Measurements from ENCODE around the gene GRAP2. TPM values are rescaled to one million over a fixed set of nuclear protein-coding genes. Genes with fewer than 3 reads are reported as not detected.

Gene GRAP2
- total and polyA plus RNA-seq, 2 of the 4 experiments (the other 2 are of a cell fraction) = not detected

DNA sequence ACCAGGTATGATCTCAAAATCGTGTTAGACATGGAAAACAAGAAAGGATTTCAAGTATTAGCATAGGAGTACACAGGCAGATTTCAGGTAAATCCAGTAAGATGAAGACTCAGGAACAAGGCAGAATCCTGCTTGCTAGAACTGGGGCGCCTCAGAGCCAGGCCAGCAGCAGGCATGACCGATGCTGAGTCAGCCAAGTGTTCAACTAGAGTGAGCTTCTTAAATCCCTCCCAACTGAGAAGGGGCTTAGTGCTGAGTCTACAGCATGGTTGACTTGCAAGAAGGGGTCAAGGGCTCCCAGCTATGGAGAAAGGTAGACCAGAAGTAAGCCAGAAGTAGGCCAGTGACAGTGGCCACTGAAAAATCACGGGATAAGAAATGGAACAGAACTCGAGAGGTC is 12.4 kb downstream of the GRAP2 start:
- H2BK5ac ChIP-seq (ENCODE audit: low read depth, low read length, poor library complexity, severe bottlenecking) = no peak overlapping the region
- POLR2A ChIA-PET (ENCODE audit: unreplicated experiment) = no interaction called here
- no peak overlapping the region for H2BK120ac ChIP-seq (ENCODE audit: low read depth, low read length)
- H2AK5ac ChIP-seq (ENCODE audit: low read depth, low read length) = no peak overlapping the region
- no peaks in the 10 kb centered on the region for H3K9me1 ChIP-seq (ENCODE audit: insufficient read depth, low read length)
- H4K20me1 ChIP-seq (ENCODE audit: insufficient read depth, low read length) = no peaks in the 10 kb centered on the region
- no peak overlapping the region for H3K23ac ChIP-seq (ENCODE audit: low read depth, low read length)
- H4K8ac ChIP-seq (ENCODE audit: low read depth in 2 of 2, low read length in 2 of 2) = no peak overlapping the region
- no peak overlapping the region for H3K9ac ChIP-seq (ENCODE audit: low read depth, low read length)
- H3K27me3 ChIP-seq (ENCODE audit: control insufficient read depth, insufficient read depth, low read length) = peaks cover 44% of the 10 kb centered on the region
- H2AK9ac ChIP-seq (replicated peaks; ENCODE audit: low read depth, low read length, poor library complexity) = no peak overlapping the region
- no peak for ATAC-seq (ENCODE audit: low read depth)
- no peak overlapping the region for H3K4ac ChIP-seq (ENCODE audit: low read depth, low read length)
- H2BK15ac ChIP-seq (ENCODE audit: low read depth, low read length) = no peak overlapping the region
- no peak overlapping the region for H3K56ac ChIP-seq (ENCODE audit: extremely low read depth, insufficient read depth, low read length)
- H3K14ac ChIP-seq (replicated peaks; ENCODE audit: low read depth, low read length) = no peak overlapping the region
- CTCF ChIA-PET = no interaction called here
- no peaks in the 10 kb centered on the region for H3K9me3 ChIP-seq (ENCODE audit: control insufficient read depth, insufficient read depth, low read length)
- no peak overlapping the region for H3K4me2 ChIP-seq (ENCODE audit: low read depth, low read length)
- no peak for DNase-seq
- no peak for TF ChIP-seq POLR2A (IDR thresholded peaks at IDR 0.05; ENCODE audit: low read depth, low read length)
- no peak for TF ChIP-seq CEBPB (IDR thresholded peaks at IDR 0.05; ENCODE audit: low read depth, low read length)
- no peak for TF ChIP-seq MAZ (IDR thresholded peaks at IDR 0.05; ENCODE audit: borderline replicate concordance, low read depth, low read length)
- no peak for TF ChIP-seq RAD21 (IDR thresholded peaks at IDR 0.05; ENCODE audit: low read length)
- TF ChIP-seq, protein P1, sequence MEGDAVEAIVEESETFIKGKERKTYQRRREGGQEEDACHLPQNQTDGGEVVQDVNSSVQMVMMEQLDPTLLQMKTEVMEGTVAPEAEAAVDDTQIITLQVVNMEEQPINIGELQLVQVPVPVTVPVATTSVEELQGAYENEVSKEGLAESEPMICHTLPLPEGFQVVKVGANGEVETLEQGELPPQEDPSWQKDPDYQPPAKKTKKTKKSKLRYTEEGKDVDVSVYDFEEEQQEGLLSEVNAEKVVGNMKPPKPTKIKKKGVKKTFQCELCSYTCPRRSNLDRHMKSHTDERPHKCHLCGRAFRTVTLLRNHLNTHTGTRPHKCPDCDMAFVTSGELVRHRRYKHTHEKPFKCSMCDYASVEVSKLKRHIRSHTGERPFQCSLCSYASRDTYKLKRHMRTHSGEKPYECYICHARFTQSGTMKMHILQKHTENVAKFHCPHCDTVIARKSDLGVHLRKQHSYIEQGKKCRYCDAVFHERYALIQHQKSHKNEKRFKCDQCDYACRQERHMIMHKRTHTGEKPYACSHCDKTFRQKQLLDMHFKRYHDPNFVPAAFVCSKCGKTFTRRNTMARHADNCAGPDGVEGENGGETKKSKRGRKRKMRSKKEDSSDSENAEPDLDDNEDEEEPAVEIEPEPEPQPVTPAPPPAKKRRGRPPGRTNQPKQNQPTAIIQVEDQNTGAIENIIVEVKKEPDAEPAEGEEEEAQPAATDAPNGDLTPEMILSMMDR (conservative IDR thresholded peaks at IDR 0.05; ENCODE audit: low read depth, low read length) = no peak
- no peak for TF ChIP-seq BHLHE40 (IDR thresholded peaks at IDR 0.05; ENCODE audit: low read depth, low read length)
- no peak for TF ChIP-seq RFX5 (IDR thresholded peaks at IDR 0.05; ENCODE audit: low read depth, low read length)
- no peak for TF ChIP-seq SMC3 (IDR thresholded peaks at IDR 0.05; ENCODE audit: low read depth, low read length)
- no peak for TF ChIP-seq MXI1 (IDR thresholded peaks at IDR 0.05; ENCODE audit: borderline replicate concordance, low read depth, low read length)
- TF ChIP-seq RCOR1 (IDR thresholded peaks at IDR 0.05; ENCODE audit: insufficient replicate concordance, low read length) = no peak
- TF ChIP-seq, protein P2, sequence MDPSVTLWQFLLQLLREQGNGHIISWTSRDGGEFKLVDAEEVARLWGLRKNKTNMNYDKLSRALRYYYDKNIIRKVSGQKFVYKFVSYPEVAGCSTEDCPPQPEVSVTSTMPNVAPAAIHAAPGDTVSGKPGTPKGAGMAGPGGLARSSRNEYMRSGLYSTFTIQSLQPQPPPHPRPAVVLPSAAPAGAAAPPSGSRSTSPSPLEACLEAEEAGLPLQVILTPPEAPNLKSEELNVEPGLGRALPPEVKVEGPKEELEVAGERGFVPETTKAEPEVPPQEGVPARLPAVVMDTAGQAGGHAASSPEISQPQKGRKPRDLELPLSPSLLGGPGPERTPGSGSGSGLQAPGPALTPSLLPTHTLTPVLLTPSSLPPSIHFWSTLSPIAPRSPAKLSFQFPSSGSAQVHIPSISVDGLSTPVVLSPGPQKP (IDR thresholded peaks at IDR 0.05; ENCODE audit: borderline replicate concordance, low read depth, low read length) = no peak
- TF ChIP-seq FOS (IDR thresholded peaks at IDR 0.05; ENCODE audit: low read depth, low read length) = no peak
- TF ChIP-seq, protein P3, sequence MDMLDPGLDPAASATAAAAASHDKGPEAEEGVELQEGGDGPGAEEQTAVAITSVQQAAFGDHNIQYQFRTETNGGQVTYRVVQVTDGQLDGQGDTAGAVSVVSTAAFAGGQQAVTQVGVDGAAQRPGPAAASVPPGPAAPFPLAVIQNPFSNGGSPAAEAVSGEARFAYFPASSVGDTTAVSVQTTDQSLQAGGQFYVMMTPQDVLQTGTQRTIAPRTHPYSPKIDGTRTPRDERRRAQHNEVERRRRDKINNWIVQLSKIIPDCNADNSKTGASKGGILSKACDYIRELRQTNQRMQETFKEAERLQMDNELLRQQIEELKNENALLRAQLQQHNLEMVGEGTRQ (IDR thresholded peaks at IDR 0.05; ENCODE audit: low read depth, low read length) = no peak
- no peak overlapping the region for H3K18ac ChIP-seq (ENCODE audit: low read depth, low read length)
- no TSS peak for BruUV-seq (replicated peaks)
- no peaks in the 10 kb centered on the region for H3K36me3 ChIP-seq (ENCODE audit: control insufficient read depth, insufficient read depth, low read length)
- no peak overlapping the region for H2BK20ac ChIP-seq (ENCODE audit: low read depth, low read length)
- dilution Hi-C loops (cut with HindIII; ENCODE audit: low sequenced_read_pairs, unreplicated experiment) (no loop called here), in situ Hi-C loops (cut with MboI; ENCODE audit: low sequenced_read_pairs) (no loop called here), intact Hi-C loops (cut with micrococcal nuclease) (no loop called here)
- no peak overlapping the region for H4K5ac ChIP-seq (ENCODE audit: low read depth, low read length)
- no peak overlapping the region for H3K4me3 ChIP-seq (ENCODE audit: insufficient read depth, low read depth, low read length)
- no peak overlapping the region for H2AFZ ChIP-seq (replicated peaks; ENCODE audit: low read length, poor library complexity)
- H3K79me1 ChIP-seq (ENCODE audit: low read depth in 1 of 2, low read length in 2 of 2) = no peaks in the 10 kb centered on the region
- no peak overlapping the region for H3K27ac ChIP-seq (ENCODE audit: insufficient read depth, low read length)
- H3K4me1 ChIP-seq (ENCODE audit: control insufficient read depth, insufficient read depth, low read length) = no peaks in the 10 kb centered on the region
- H4K91ac ChIP-seq (ENCODE audit: insufficient read depth, low read depth, low read length) = no peak overlapping the region
- 72% methylated on average over 2 of the region's 5 CpGs; no CpG with 5 or more reads in 1 of the 2 experiments for WGBS, 2 experiments (ENCODE audit: extremely low coverage in 2 of 2, insufficient read length in 1 of 2)
